Urinary bladder (tissue), 4 donors: ENCODE results near the gene NACC1. TPM values are rescaled to one million over a fixed set of nuclear protein-coding genes. Genes with fewer than 3 reads are reported as not detected.

Experiments
- DNase-seq: peaks from one replicate; pipeline ENCODE4 v3.0.0-alpha.2; 2015; ENCODE audit errors: extremely low spot score
- H3K27ac ChIP-seq: one replicate; pipeline ENCODE4 v1.5.1; 2013; ENCODE audit warnings: low read depth, mild to moderate bottlenecking, moderate library complexity
- H3K36me3 ChIP-seq: one replicate; pipeline ENCODE4 v1.6.1; 2013; ENCODE audit warnings: mild to moderate bottlenecking, moderate library complexity; ENCODE audit not compliant: insufficient read depth
- H3K4me1 ChIP-seq: one replicate; pipeline ENCODE4 v1.6.1; 2013; ENCODE audit warnings: mild to moderate bottlenecking, moderate library complexity; ENCODE audit not compliant: insufficient read depth
- H3K4me3 ChIP-seq: one replicate; pipeline ENCODE4 v1.5.1; 2013; ENCODE audit warnings: low read depth, low read length
- WGBS: extraction: QIAGEN DNeasy Blood & Tissue Kit; methylation state at CpG from one replicate; pipeline ENCODE4 v1.1.7; 2013; 5-methylcytosine and 5-hydroxymethylcytosine counted together
- polyA plus RNA-seq: library from polyadenylated mRNA; stranded (reverse); fragments of 200-250 nt; gene quantifications from one replicate; pipeline ENCODE4 v1.2.3, GENCODE V29; 2013
- total RNA-seq: library from RNA; depleted of rRNA; stranded (reverse); fragments of >200 nt; gene quantifications from one replicate; pipeline ENCODE4 v1.2.3, GENCODE V29; 2014
- donor health status: healthy with polysubstance abuse.
- donor health status: healthy.

NACC1 gene
- total and polyA plus RNA-seq, 2 donors = 10.2 to 25.7 TPM

DNA sequence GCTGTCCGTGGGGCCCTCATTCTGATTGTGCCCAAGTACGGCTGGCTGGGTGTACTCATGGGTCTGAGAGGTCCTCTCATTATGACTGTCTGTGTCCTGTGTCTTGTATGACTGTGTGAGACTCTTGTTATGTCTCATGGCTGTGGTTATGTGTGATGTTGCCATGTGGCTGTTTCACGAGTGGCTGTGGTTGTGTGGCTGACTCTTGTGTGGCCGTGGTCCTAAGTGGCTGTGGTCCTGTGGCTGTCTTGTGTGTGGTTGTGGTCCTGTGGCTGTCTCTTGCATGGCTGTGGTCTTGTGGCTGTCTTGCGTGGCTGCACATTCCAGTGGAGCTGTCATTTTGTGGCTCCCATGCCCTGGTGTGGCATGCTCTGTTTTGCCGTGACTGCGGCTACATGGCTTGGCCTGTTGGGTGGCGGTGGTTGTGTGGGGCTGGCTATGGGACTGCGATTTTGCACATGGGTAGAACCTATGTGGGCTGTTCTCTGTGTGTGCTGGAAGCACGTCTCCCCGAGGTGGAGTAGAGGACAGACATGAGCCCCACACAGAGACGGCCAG, 18.0 kb upstream of the NACC1 start:
- Histone ChIP-seq H3K27ac (no peak overlapping the region), H3K4me3 (peak overlapping the region; percentile 37), H3K36me3 (no peaks in the 10 kb centered on the region), H3K4me1 (peaks cover 5% of the 10 kb centered on the region)
- no peak for DNase-seq
- 73% methylated on average over 12 of the region's 12 CpGs for WGBS

DNA sequence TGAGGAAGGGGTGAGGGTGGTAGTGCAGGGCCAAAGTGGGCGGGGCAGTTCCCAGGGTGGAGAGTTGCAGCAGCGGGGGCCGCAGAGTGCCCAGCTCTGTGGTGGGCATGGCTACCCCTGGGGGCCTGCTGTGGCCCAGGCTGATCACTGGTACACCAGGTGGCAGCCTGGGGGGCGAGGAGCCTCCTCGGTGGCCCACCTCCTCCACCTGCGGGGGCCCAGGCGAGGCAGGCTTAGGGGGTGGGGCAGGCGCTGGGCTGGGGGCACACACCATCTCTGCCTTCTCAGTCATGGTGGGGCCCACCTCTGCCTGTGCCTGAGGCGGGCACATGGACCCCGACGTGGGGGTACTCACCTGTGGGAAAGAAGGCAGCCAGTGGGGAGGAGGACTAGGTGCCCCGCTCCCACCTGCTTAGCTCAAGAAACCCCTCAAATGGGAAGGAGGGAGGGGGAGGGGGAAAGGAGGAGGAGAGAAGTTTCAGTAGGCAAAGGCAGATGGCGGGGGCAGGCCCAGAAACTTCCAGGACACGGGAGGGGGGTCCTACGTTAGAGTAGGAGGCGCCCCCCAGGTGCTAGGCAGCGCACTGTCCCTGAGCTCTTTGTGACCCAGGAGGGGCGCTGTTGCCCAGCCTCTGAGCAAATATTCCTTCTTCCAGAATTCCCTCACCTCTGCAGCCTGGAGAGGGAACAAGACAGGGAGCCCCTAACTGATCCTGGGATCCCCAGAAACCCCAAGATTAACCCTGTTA, 17.0 kb upstream of the NACC1 start:
- no peaks in the 10 kb centered on the region for H3K36me3 ChIP-seq
- no peak for DNase-seq
- 69% methylated on average over 18 of the region's 18 CpGs for WGBS
- no peak overlapping the region for H3K27ac ChIP-seq
- H3K4me3 ChIP-seq = no peak overlapping the region
- peaks cover 5% of the 10 kb centered on the region for H3K4me1 ChIP-seq

- 73% methylated on average over 7 of the region's 7 CpGs for WGBS
- peak overlapping the region; percentile 26 for H3K4me3 ChIP-seq
- DNase-seq = no peak
Observed at GRCh38 chr19:13101590-13102415, 16.3 kb upstream of the NACC1 start.

DNA sequence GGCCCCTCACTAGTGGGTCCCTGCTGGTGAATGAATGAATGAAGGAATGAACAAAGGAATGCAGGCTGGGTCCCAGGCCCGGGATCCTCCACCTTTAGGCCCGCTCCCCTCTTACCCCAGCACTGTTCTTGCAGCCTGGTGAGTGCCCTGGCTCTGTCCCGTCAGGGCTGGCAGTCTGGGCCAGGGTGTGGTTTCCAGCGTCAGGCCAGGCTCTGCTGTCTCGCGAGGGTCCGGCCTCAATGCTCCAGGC, 15.7 kb upstream of the NACC1 start:
- peaks cover 5% of the 10 kb centered on the region for H3K4me1 ChIP-seq
- WGBS = 7% methylated on average over 7 of the region's 7 CpGs

More at GRCh38 chr19:13101590-13102415, 16.3 kb upstream of the NACC1 start:
- peak overlapping the region; percentile 31 for H3K27ac ChIP-seq
- peaks cover 5% of the 10 kb centered on the region for H3K4me1 ChIP-seq
- no peaks in the 10 kb centered on the region for H3K36me3 ChIP-seq

DNA sequence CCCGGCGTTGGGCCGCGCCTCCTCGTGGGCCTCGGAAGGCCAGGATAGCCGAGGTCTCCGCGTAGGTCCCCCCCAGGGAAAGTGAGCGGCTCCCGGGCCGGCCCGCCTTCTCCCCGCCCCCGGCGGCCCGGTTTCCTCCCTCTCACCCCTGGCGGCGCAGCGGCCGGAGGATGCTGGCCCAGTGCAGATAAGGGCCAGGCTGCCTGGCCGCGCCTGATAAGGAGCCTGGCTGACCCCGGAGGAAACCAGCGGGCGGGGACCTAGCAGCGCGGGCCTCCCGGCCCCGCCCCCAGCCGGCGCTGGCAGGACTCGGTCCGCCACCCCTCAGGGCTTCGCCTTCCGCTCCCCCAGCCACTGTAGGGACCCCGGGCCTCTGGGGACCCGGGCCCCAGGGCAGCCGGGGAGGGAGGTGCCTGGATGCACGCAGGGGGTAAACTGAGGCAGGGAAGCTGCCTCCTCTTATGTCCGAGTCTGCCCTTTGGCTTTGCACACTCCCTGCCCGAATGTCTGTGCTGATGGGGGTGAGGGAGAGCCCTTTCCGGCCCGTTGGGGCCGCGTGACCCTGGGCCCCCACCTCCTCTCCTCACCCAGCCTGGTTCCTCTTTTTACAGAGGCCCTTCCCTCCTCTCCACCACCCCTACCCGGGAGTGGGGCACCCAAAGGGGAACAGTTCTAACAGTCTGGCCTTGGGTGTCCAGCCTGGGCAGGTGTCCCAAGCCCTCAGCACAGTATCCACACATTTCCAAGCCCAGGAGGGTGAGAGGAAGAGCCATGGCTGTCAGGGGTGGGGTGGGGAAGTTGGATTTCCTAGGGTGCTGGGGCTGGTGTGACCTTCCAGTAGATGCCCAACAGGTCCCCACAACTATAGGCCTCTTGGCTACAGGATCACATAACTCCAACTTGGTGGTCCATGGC, 15.1 kb upstream of the NACC1 start, which contains the start of gene LYL1:
Gene LYL1 (minus strand): TSS at position 193 of the 915 bp plus-strand sequence. CDS start 1,687 bp downstream, outside the sequence.
- peaks cover 3% of the 10 kb centered on the region for H3K4me1 ChIP-seq
- H3K4me3 ChIP-seq = peak within 1 kb of the TSS; percentile 26
- peaks cover 2% of the 10 kb centered on the region for H3K36me3 ChIP-seq
- DNase-seq = no peak
- WGBS = 3% methylated on average over 47 of the region's 47 CpGs
- peak within 1 kb of the TSS; percentile 31 for H3K27ac ChIP-seq

More for the DNA sequence above, 15.7 kb upstream of the NACC1 start:
- peaks cover 1% of the 10 kb centered on the region for H3K36me3 ChIP-seq
- no peak for DNase-seq
- peak overlapping the region; percentile 26 for H3K4me3 ChIP-seq
- H3K27ac ChIP-seq = peak overlapping the region; percentile 31

DNA sequence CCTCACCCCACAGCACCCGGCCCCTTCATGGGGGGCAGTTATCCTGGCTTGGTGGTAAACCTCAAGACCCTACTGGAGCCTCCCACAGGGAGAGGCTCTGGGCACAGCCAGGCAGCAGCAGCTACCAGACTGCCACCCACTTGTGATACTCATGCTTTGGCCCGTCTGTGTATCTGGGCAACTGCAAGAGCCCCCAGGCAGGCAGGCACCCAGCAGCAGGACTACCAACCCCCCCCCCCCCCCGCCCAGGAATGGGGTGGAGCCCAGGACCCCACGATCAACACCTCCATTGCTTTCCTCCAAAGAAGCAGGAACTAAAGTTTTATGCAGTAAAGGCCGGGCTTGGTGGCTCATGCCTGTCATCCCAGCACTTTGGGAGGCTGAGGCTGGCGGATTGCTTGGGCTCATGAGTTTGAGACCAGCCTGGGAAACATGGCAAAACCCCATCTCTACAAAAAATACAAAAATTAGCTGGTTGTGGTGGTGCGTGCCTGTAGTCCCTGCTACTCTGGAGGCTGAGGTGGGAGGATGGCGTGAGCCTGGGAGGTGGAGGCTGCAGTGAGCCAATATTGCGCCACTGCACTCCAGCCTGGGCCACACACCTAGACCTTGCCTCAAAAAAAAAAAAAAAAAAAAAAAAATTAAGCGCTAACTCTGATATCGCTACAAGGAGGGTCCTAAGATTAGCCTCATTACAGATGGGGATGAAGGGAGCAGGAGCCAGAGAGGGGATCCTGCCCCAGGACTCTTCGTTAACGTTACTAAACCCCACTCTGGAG, 14.3 kb upstream of the NACC1 start:
- Histone ChIP-seq H3K36me3 (peaks cover 2% of the 10 kb centered on the region), H3K27ac (no peak overlapping the region), H3K4me3 (no peak overlapping the region), H3K4me1 (peaks cover 2% of the 10 kb centered on the region)
- DNase-seq = no peak
- WGBS = 77% methylated on average over 13 of the region's 13 CpGs

DNA sequence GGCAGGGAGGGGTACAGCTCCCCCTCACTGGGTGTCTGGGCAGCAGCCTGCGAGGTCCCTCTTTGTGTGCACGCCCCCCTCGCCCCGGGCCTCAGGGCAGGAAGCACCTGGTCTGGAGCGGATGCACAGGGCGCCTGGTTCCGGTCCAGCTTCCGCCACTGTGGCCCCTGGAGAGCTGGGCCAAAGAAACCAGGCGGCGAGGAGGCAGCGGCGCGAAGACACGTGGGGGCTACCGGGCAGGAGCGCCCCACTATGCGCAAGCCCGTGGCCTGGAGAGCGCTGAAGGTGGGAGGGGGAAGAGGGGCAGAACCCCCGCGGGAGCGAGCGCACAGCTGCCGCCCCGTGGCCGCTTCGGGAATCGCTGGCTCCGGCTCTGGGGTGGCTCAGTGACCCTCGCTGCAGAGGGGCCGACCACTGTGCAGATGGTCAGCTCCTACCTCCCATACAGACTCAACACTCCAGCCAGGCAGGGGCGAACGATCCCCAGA, 13.7 kb upstream of the NACC1 start:
- 38% methylated on average over 33 of the region's 33 CpGs for WGBS
- DNase-seq = no peak
- Histone ChIP-seq H3K4me3 (no peak overlapping the region), H3K27ac (no peak overlapping the region), H3K4me1 (no peaks in the 10 kb centered on the region), H3K36me3 (peaks cover 2% of the 10 kb centered on the region)

DNA sequence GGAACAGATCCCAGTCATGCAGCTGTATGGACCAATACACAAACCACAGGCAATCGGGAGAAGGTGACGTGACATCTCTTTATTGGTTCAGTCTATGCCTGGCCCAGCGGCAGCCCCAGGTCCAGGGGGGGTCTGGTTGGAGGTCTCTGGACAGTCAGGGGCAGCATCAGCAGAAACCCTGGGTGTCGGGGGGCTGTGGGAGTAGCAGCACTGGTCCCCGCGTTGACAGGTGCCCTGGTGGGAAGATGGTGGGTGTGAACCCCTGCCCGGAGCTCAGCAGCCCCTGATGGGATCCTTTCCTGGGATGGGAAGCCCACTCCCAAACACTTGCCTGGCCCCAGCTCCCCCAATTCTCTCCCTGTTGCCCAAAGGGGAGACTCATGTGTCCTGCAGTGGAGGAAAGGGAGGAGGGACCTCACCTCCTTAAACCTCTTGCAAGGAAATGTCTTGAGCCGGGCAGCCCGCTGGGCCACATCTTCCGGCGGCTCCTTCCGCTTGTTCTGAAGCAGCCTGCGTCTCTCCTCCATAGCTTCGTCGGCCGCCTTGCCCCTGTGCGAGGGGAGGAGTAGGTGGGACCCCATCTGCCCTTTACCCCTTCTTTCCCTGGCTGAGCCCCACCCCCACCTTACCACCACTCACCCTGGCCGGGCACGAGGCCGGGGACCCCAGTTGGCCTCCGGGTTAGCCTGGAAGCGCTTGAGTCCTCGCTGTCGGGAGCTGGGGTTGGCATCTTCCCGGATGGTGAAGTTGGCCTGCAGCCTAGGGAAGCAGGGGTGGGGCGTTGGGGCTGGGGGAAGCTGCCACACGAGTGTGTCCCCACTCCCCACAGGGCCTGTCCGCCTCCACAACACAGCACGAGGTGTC, 13.0 kb upstream of the NACC1 start:
- Histone ChIP-seq H3K4me3 (no peak overlapping the region), H3K4me1 (no peaks in the 10 kb centered on the region), H3K36me3 (peaks cover 2% of the 10 kb centered on the region), H3K27ac (no peak overlapping the region)
- WGBS = 72% methylated on average over 29 of the region's 29 CpGs
- DNase-seq = no peak

GRCh38 chr19:13109361-13110098, 8.5 kb upstream of the NACC1 start:
- Histone ChIP-seq H3K4me1 (no peaks in the 10 kb centered on the region), H3K27ac (no peak overlapping the region), H3K4me3 (no peak overlapping the region), H3K36me3 (peaks cover 2% of the 10 kb centered on the region)
- 95% methylated on average over 30 of the region's 30 CpGs for WGBS
- no peak for DNase-seq

DNA sequence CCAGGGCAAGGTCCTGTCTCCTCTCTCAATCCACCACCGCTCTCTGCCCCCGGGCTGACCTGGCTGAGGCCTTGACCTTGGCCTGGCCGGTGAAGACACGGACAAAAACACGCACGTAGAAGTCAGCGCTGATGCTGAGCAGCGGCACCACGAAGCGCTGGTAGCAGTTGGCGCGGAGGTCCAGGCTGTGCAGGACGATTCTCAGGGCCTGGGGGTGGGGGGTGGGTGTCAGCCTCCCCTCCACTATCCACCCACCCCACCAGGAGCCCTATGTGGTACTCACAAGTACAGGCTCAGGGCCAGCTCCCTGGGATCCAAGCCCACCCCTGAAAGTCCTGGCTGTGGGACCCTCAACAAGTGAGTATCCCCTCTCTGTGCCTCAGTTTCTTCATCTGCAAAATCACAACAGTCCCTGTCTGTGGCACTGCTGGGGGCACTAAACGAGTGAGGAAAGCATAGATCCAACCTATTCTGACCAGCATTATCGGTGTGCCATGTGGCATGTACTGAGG, 7.9 kb upstream of the NACC1 start:
- Histone ChIP-seq H3K4me1 (no peaks in the 10 kb centered on the region), H3K36me3 (peaks cover 2% of the 10 kb centered on the region), H3K27ac (no peak overlapping the region), H3K4me3 (no peak overlapping the region)
- WGBS = 90% methylated on average over 15 of the region's 15 CpGs
- DNase-seq = no peak

- H3K27ac ChIP-seq = no peak overlapping the region
- peaks cover 1% of the 10 kb centered on the region for H3K4me1 ChIP-seq
- DNase-seq = no peak
- 94% methylated on average over 10 of the region's 10 CpGs for WGBS
- H3K36me3 ChIP-seq = no peaks in the 10 kb centered on the region
- H3K4me3 ChIP-seq = no peak overlapping the region
Observed at GRCh38 chr19:13112555-13112954, 5.5 kb upstream of the NACC1 start.
